HepG2 (cell line): ENCODE data around the gene PADI4. TPM values are rescaled to one million over a fixed set of nuclear protein-coding genes. Genes with fewer than 3 reads are reported as not detected.

Experiments used
- ATAC-seq: fragments of 200-7000 bp; cut with Tn5 transposase; 3 replicates; pipeline ENCODE4 v1.9.1; 2020; ENCODE audit warnings: mild to moderate bottlenecking, moderate library complexity
- BruUV-seq: library from RNA; stranded (reverse); fragments of 400-500 nt; replicated peaks from 2 replicates; lab custom pipeline; 2021; lab: Mats Ljungman, UMichigan
- CTCF ChIA-PET: fragments of 300-600 bp; formaldehyde crosslinking; extraction: SDS; loops from one replicate; lab custom pipeline; 2021; ENCODE audit warnings: low total read pairs, inconsistent platforms, low intra/inter-chr PET ratio; lab: Yijun Ruan, JAX
- POLR2A ChIA-PET: fragments of 350-600 bp; sonication (Branson Sonifier 250); formaldehyde crosslinking; loops from one replicate; lab custom pipeline; 2020; ENCODE audit warnings: antibody characterized with exemption, inconsistent platforms; lab: Yijun Ruan, JAX
- DNase-seq: peaks from one replicate; pipeline ENCODE4 v3.0.0-alpha.2; 2015; ENCODE audit warnings: low spot score
- FAIRE-seq: peaks from 3 replicates; lab custom pipeline; 2011; peaks lifted over from hg19 to GRCh38; lab: Jason Lieb, UNC
- H2AFZ ChIP-seq: one replicate; pipeline ENCODE4 v1.6.1; 2011; ENCODE audit warnings: low read length, inconsistent platforms
- H3K27ac ChIP-seq: fragments of 300-600 bp; 3 replicates; pipeline ENCODE4 v1.8.0; 2011; ENCODE audit warnings: mixed run types, mild to moderate bottlenecking, mixed read lengths, low read length, inconsistent platforms; ENCODE audit not compliant: insufficient read depth; ENCODE audit errors: extremely low read length
- H3K27me3 ChIP-seq, 2 experiments: fragments of 200-600 bp in 1 of 2; 2 replicates in 1 of 2; 3 replicates in 1 of 2; pipeline versions ENCODE4 v1.6.0 to v1.8.0; 2011; ENCODE audit warnings: low read length in 2 of 2, mild to moderate bottlenecking in 2 of 2, moderate library complexity in 2 of 2, inconsistent platforms in 1 of 2; ENCODE audit not compliant: insufficient read depth in 2 of 2, control insufficient read depth in 1 of 2
- H3K36me3 ChIP-seq, 2 experiments: fragments of 200-600 bp in 1 of 2; replicated peaks in 1 of 2; 2 replicates in 1 of 2; 3 replicates in 1 of 2; pipeline versions ENCODE4 v1.5.1 to v1.8.0; 2011; ENCODE audit warnings: low read length in 2 of 2, inconsistent platforms in 1 of 2; ENCODE audit not compliant: insufficient read depth in 2 of 2, control insufficient read depth in 1 of 2
- H3K4me1 ChIP-seq: 2 replicates; pipeline ENCODE4 v1.5.1; 2012; ENCODE audit warnings: low read length, inconsistent platforms; ENCODE audit not compliant: insufficient read depth
- H3K4me2 ChIP-seq: 2 replicates; pipeline ENCODE4 v1.6.0; 2011; ENCODE audit warnings: low read depth, low read length, inconsistent platforms
- H3K4me3 ChIP-seq, 3 experiments: fragments of 200-600 bp in 1 of 3; sonication (generic), shearing (Covaris generic) in 1 of 3; replicated peaks in 1 of 3; 2 replicates each; pipeline ENCODE4 v1.5.1; 2011 to 2016; ENCODE audit warnings: low read length in 3 of 3, inconsistent platforms in 2 of 3, low read depth in 2 of 3, mild to moderate bottlenecking in 2 of 3, control low read depth in 1 of 3, mixed read lengths in 1 of 3; ENCODE audit not compliant: insufficient read depth in 1 of 3
- H3K79me2 ChIP-seq: one replicate; pipeline ENCODE4 v1.6.1; 2011; ENCODE audit warnings: low read length, inconsistent platforms; ENCODE audit not compliant: insufficient read depth
- H3K9ac ChIP-seq: 2 replicates; pipeline ENCODE4 v1.6.0; 2011; ENCODE audit warnings: mild to moderate bottlenecking, low read depth, low read length, inconsistent platforms; ENCODE audit not compliant: insufficient read depth
- H3K9me3 ChIP-seq: 2 replicates; pipeline ENCODE4 v1.5.1; 2012; ENCODE audit warnings: mild to moderate bottlenecking, low read length
- H4K20me1 ChIP-seq: 2 replicates; pipeline ENCODE4 v1.6.0; 2011; ENCODE audit warnings: inconsistent platforms, mild to moderate bottlenecking, low read length, moderate library complexity; ENCODE audit not compliant: insufficient read depth
- EP300 ChIP-seq, 3 experiments: sonication (generic) in 1 of 3; formaldehyde crosslinking in 1 of 3; IDR thresholded peaks; 2 replicates each; pipeline versions ENCODE4 v1.5.1 to v1.6.1; 2011 to 2020; ENCODE audit warnings: low read depth in 2 of 3, low read length in 2 of 3, borderline replicate concordance in 1 of 3, improper control_type of control experiment in 1 of 3, mild to moderate bottlenecking in 1 of 3, missing genetic modification reagents in 1 of 3, moderate library complexity in 1 of 3
- JDP2 ChIP-seq: sonication (generic); formaldehyde crosslinking; IDR thresholded peaks from 2 replicates; pipeline ENCODE4 v1.8.1; 2022; ENCODE audit warnings: missing genetic modification reagents, borderline replicate concordance
- MTA3 ChIP-seq: sonication (generic); formaldehyde crosslinking; IDR thresholded peaks from 2 replicates; pipeline ENCODE4 v1.4.0; 2020; ENCODE audit warnings: missing genetic modification reagents
- NFE2L1 ChIP-seq: sonication (generic); formaldehyde crosslinking; IDR thresholded peaks from 2 replicates; pipeline ENCODE4 v1.4.0; 2020; ENCODE audit warnings: missing genetic modification reagents, mild to moderate bottlenecking, borderline replicate concordance
- XRCC5 ChIP-seq: fragments of 200-400 bp; formaldehyde crosslinking; optimal IDR thresholded peaks from 2 replicates; pipeline ENCODE3; 2017; ENCODE audit warnings: mild to moderate bottlenecking, low read length
- ZNF101 ChIP-seq: sonication (generic); formaldehyde crosslinking; IDR thresholded peaks from 2 replicates; pipeline ENCODE4 v1.4.0; 2020; ENCODE audit warnings: mild to moderate bottlenecking, low read depth, missing genetic modification reagents, borderline replicate concordance
- ZNF251 ChIP-seq: sonication (generic); formaldehyde crosslinking; IDR thresholded peaks from 2 replicates; pipeline ENCODE4 v1.9.0; 2021; ENCODE audit warnings: mild to moderate bottlenecking, missing genetic modification reagents
- WGBS: methylation state at CpG from one replicate; pipeline ENCODE4 v1.1.6; 2017; ENCODE audit warnings: low lambda C conversion rate; 5-methylcytosine and 5-hydroxymethylcytosine counted together
- in situ Hi-C: cut with HindIII; loops from 2 replicates; pipeline ENCODE4 v1.10.0; 2017; ENCODE audit warnings: low pct_unique_long_range_greater_than_20kb; ENCODE audit not compliant: extremely low pct_ligation_motif_present
- intact Hi-C: fragments of 100-400 bp; cut with micrococcal nuclease; formaldehyde crosslinking; loops from one replicate; pipeline ENCODE4 v1.10.0; 2022; ENCODE audit not compliant: unreplicated experiment
- polyA plus RNA-seq, 8 experiments: library from polyadenylated mRNA; depleted of rRNA in 3 of 8; stranded (reverse) in 7 of 8; unstranded in 1 of 8; fragments of >200 nt; fragmentation: Illumina TruSeq in 4 of 8; extraction: Trizol in 4 of 8; gene quantifications; 2 replicates each; pipeline versions ENCODE4 v1.2.1 to v1.2.3, GENCODE V29; 2011 to 2016; ENCODE audit warnings: low read depth in 4 of 8, missing spikeins in 1 of 8, mixed read lengths in 1 of 8; ENCODE audit not compliant: insufficient read depth in 1 of 8
- total RNA-seq, 5 experiments: library from RNA; depleted of rRNA; stranded (reverse); fragments of >200 nt; fragmentation: Illumina TruSeq; extraction: Trizol; gene quantifications; 2 replicates each; pipeline ENCODE4 v1.2.3, GENCODE V29; 2016; ENCODE audit warnings: low read depth in 1 of 5
- TF ChIP-seq, protein P1 (sequence below): sonication (generic); formaldehyde crosslinking; IDR thresholded peaks from 2 replicates; pipeline ENCODE4 v1.5.0; 2020; ENCODE audit warnings: missing genetic modification reagents
- TF ChIP-seq, protein P2 (sequence below): sonication (generic); formaldehyde crosslinking; IDR thresholded peaks from 2 replicates; pipeline ENCODE4 v1.8.0; 2022; ENCODE audit warnings: missing genetic modification reagents, low read depth, mild to moderate bottlenecking, borderline replicate concordance
- TF ChIP-seq, protein P3 (sequence below): sonication (generic); formaldehyde crosslinking; conservative IDR thresholded peaks from 2 replicates; pipeline ENCODE4 v1.8.1; 2023; ENCODE audit warnings: missing genetic modification reagents

PADI4 gene
- total and polyA plus RNA-seq, 2 of the 13 experiments (the other 11 are each of a cell fraction or from before 2014, with no cell fraction given) = 0.04 TPM

DNA sequence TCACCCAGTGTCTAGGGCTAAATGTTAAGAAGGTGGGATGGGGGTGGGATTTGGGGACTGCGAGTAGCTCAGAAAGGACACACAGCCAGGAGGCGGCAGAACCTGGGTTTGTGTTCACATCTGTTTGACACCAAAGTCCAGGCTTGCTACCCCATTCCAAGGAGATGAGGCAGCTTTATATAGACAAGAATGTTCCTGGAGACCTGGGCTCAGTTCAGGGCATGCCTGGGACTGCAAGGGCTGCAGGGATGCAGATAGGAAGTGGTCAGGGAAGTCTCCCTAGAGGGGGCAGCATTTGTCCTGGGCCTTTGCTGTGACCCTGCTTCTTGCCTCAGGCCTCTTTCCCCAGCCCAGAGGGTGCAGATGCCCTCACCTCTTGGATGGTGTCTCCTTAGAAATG is 42.8 kb upstream of the PADI4 start (continued):
- TF ChIP-seq, protein P1, sequence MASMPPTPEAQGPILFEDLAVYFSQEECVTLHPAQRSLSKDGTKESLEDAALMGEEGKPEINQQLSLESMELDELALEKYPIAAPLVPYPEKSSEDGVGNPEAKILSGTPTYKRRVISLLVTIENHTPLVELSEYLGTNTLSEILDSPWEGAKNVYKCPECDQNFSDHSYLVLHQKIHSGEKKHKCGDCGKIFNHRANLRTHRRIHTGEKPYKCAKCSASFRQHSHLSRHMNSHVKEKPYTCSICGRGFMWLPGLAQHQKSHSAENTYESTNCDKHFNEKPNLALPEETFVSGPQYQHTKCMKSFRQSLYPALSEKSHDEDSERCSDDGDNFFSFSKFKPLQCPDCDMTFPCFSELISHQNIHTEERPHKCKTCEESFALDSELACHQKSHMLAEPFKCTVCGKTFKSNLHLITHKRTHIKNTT (CRISPR knock-in tag) = no peak
- TF ChIP-seq MTA3 (CRISPR knock-in tag) (no peak), NFE2L1 (CRISPR knock-in tag) (no peak), XRCC5 (no peak)
- TF ChIP-seq, protein P2, sequence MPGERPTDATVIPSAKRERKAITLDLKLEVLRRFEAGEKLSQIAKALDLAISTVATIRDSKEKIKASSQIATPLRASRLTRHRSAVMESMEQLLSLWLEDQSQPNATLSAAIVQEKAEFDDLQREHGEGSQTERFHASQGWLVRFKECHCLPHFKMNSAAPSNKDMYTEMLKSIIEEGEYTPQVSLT (CRISPR knock-in tag) = no peak
- TF ChIP-seq, protein P3, sequence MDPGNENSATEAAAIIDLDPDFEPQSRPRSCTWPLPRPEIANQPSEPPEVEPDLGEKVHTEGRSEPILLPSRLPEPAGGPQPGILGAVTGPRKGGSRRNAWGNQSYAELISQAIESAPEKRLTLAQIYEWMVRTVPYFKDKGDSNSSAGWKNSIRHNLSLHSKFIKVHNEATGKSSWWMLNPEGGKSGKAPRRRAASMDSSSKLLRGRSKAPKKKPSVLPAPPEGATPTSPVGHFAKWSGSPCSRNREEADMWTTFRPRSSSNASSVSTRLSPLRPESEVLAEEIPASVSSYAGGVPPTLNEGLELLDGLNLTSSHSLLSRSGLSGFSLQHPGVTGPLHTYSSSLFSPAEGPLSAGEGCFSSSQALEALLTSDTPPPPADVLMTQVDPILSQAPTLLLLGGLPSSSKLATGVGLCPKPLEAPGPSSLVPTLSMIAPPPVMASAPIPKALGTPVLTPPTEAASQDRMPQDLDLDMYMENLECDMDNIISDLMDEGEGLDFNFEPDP (CRISPR knock-in tag) = no peak

DNA sequence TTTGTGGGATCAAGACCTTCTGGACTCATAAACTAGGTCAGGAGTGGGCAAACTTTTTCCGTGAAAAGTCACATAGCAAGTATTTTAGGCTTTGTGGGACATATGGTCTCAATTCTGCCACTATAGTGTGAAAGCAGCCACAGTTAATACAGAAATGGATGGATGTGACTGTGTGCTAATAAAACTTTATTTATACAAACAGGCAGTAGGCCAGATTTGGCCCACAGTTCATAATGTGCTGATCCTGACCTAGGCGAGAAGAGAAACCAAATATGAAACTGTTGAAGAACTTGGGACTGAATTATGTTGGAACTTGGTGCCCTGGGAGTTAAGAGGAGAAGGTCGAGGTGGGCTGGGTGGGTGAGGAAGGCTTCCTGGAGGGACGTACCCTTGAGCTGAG is 42.0 kb upstream of the PADI4 start:
- ChIA-PET POLR2A (no interaction called here), CTCF (no interaction called here)
- intact Hi-C loops = no loop called here
- H3K79me2 ChIP-seq = no peaks in the 10 kb centered on the region
- H3K9ac ChIP-seq = no peak overlapping the region
- DNase-seq = no peak
- 4% methylated on average over 4 of the region's 4 CpGs for WGBS
- H2AFZ ChIP-seq = no peak overlapping the region
- H3K4me2 ChIP-seq = no peak overlapping the region
- no peak for FAIRE-seq
- no peaks in the 10 kb centered on the region for H3K4me1 ChIP-seq
- no peaks in the 10 kb centered on the region; a peak in 2 of 5 replicates for H3K27me3 ChIP-seq
- H4K20me1 ChIP-seq = no peaks in the 10 kb centered on the region
- in situ Hi-C loops = no loop called here
- no peak overlapping the region for H3K4me3 ChIP-seq
- no peaks in the 10 kb centered on the region for H3K36me3 ChIP-seq
- BruUV-seq = no TSS peak
- H3K9me3 ChIP-seq = no peaks in the 10 kb centered on the region
- no peak for ATAC-seq
- H3K27ac ChIP-seq = no peak overlapping the region
- TF ChIP-seq EP300 (IDR thresholded peaks at IDR 0.05; ENCODE audit: low read depth in 2 of 2, low read length in 2 of 2) = no peak
- TF ChIP-seq EP300 (CRISPR knock-in tag; IDR thresholded peaks at IDR 0.05; ENCODE audit: borderline replicate concordance) = no peak
- TF ChIP-seq ZNF251 (CRISPR knock-in tag) = no peak
- no peak for TF ChIP-seq JDP2 (CRISPR knock-in tag)
- no peak for TF ChIP-seq ZNF101 (CRISPR knock-in tag)
